Activated T-helper 17 cell treated with anti-CD3 and anti-CD28 coated beads, Interleukin-2, amount 50 U/mL, for 72 hours (primary cell): ENCODE data around the gene IGF2R. TPM values are rescaled to one million over a fixed set of nuclear protein-coding genes. Genes with fewer than 3 reads are reported as not detected.
A peak's percentile ranks its signal among the peaks of the same experiment; 100 is the strongest.

Experiments
- ATAC-seq: fragments of 150-1000 bp; cut with Tn5 transposase; replicated peaks from 2 replicates; pipeline ENCODE4 v1.10.0; 2021; ENCODE audit warnings: mild to moderate bottlenecking, moderate library complexity
- H3K27ac Mint-ChIP-seq: one replicate; pipeline ENCODE4 v1.8.0; 2022; ENCODE audit warnings: mixed read lengths
- H3K27me3 Mint-ChIP-seq: one replicate; pipeline ENCODE4 v1.8.0; 2022; ENCODE audit warnings: mixed read lengths
- H3K36me3 Mint-ChIP-seq: one replicate; pipeline ENCODE4 v1.8.0; 2022; ENCODE audit warnings: low read depth, mild to moderate bottlenecking, mixed read lengths
- H3K4me1 Mint-ChIP-seq: one replicate; pipeline ENCODE4 v1.8.0; 2022; ENCODE audit warnings: mixed read lengths
- H3K4me3 Mint-ChIP-seq: one replicate; pipeline ENCODE4 v1.8.0; 2022; ENCODE audit warnings: mild to moderate bottlenecking, mixed read lengths
- H3K9me3 Mint-ChIP-seq: one replicate; pipeline ENCODE4 v1.8.0; 2022; ENCODE audit warnings: mixed read lengths
- total RNA-seq, 2 donors: library from RNA; stranded (reverse); gene quantifications; one replicate each; pipeline ENCODE4 v1.2.3, GENCODE V29; 2022

The IGF2R gene
- total RNA-seq, 2 donors from 2014 or later: 68.2 to 82.2 TPM

DNA sequence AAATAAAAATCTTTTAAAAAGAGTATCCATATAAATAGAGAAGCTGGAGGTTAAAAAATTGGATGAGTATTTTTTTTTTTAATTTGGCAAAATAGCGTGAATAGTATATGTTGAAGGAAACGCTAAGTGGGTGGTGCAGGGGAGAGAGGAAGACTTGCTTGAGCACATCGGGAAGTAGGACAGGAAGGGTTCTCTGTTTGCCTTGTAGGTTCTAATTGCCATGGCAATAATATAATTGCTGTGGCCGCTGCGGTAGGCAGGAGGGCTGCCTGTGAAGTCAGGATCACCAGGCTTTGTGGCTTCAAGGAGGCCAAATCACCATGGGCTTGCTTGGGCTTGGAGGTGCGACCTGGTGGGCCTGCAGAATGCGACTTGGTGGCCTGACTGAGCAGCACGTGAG is 35.1 kb downstream of the IGF2R start:
- peak overlapping the region; percentile 28 for H3K27ac Mint-ChIP-seq
- ATAC-seq: no peak
- H3K4me1 Mint-ChIP-seq: peaks cover 40% of the 10 kb centered on the region
- H3K36me3 Mint-ChIP-seq: peaks cover 47% of the 10 kb centered on the region
- H3K4me3 Mint-ChIP-seq: no peak overlapping the region
- peaks cover 3% of the 10 kb centered on the region for H3K9me3 Mint-ChIP-seq
- no peaks in the 10 kb centered on the region for H3K27me3 Mint-ChIP-seq

DNA sequence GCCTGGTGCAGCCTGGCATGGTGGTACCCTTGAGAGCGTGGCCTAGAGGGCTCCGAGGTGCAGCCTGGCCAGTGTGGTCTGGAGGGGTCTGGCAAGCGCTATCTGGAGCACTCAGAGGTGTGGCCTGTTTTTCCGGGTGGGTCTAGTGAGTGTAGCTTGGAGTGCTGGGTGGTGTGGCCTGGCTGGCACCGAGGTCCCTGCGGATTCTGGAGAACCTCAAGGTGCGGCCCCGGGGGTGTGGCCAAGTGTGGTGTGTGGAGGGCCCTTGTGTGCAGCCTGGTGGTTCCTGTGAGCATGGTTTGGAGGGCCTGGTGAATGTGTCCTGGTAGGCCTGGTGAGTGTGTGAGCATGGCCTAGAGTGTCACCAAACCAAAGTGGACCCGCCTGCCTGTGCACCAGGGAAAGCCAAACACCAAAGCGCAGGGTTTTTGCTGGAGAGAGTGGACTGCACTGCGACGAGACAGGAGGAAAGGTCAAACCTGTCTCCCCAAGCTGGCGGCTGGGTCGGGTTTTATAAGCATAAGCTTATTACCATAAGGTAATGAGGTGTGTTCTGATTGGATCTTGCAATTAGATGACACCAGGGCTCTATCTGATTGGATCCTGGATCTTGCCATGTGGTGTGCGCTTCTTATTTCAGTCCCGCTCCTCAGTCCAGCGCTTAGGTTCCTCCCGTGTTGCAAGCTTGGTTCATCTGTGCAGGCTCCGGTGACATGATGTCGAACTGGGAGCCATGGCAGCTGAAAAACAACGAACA is 35.7 kb downstream of the IGF2R start:
- Mint-ChIP-seq H3K9me3 (peaks cover 3% of the 10 kb centered on the region), H3K4me3 (no peak overlapping the region), H3K27ac (no peak overlapping the region), H3K27me3 (no peaks in the 10 kb centered on the region), H3K36me3 (peaks cover 47% of the 10 kb centered on the region), H3K4me1 (peaks cover 35% of the 10 kb centered on the region)
- no peak for ATAC-seq

DNA sequence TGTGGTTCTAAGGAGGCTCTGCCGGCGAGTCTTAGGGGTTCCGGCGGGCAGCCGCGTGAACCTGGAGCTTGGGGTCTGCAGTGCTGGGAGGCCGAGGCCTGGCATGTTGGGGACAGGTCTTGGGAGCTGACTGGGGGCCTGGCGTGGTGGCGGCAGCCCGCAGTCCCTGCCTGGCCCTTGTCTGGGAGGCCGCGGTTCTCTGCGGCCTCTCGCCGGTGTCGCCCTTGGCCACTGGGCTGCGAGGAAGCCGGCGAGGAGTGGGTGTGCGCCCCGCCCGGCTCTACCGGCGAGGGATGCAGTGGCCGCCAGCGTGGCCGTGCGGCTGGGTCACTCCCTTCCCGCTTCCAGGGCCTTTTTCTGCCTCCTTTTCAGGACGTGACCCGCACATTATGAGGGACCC is 36.3 kb downstream of the IGF2R start:
- Mint-ChIP-seq H3K36me3 (peaks cover 47% of the 10 kb centered on the region), H3K4me1 (peaks cover 32% of the 10 kb centered on the region), H3K4me3 (no peak overlapping the region), H3K9me3 (peaks cover 3% of the 10 kb centered on the region), H3K27ac (no peak overlapping the region), H3K27me3 (no peaks in the 10 kb centered on the region)
- no peak for ATAC-seq

DNA sequence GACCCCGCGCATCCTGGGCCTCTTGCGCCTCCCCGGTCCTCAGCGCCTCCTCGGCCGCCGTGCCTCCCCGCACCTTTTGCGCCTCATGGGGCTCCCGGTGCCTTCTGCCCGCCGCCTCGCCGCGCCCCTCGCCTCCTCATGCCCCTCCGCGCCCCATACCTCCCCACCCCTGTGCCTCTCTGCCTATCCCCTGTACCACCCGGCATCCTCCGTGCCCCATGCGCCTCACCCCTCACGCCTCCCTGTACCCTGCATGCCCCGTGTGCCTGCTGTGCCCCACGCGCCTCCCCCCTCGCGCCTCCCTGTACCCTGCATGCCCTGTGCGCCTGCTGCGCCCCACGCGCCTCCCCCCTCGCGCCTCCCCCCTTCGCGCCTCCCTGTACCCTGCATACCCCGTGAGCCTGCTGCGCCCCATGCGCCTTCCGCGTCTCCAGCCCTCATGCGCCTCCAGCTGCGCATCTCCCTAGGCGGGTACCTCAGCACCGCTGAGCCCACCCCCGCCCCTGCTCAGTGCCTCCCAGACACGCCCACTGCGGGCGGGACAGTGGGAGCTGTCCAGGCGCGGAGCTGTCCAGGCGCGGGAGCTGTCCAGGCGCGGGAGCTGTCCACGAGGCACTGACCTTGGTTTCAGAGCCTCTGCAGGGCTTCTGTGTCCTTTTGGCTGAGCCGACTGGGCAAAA is 37.1 kb downstream of the IGF2R start:
- peaks cover 52% of the 10 kb centered on the region for H3K36me3 Mint-ChIP-seq
- peaks cover 27% of the 10 kb centered on the region for H3K4me1 Mint-ChIP-seq
- no peaks in the 10 kb centered on the region for H3K9me3 Mint-ChIP-seq
- H3K27me3 Mint-ChIP-seq: no peaks in the 10 kb centered on the region
- no peak overlapping the region for H3K4me3 Mint-ChIP-seq
- ATAC-seq: no peak
- no peak overlapping the region for H3K27ac Mint-ChIP-seq

DNA sequence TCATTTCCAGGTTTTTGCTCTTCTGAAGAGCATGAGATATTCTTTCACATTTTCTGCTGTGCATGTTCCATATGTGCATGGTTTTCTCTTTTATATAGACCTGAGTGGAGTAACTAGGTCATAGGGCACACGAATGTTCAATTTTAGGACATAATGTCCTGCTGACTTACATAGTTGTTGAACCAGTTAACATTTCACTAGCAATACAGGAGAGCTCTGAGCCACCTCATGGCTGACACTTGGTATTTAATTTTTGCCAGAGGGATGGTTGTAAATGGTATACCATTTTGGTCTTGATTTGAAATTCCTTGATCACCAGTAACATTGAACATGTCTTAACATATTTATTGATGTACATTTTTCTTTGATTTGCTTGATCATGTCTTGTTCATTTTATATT is 38.3 kb downstream of the IGF2R start:
- ATAC-seq: no peak
- Mint-ChIP-seq H3K4me3 (no peak overlapping the region), H3K27ac (no peak overlapping the region), H3K27me3 (no peaks in the 10 kb centered on the region), H3K4me1 (peaks cover 32% of the 10 kb centered on the region), H3K9me3 (no peaks in the 10 kb centered on the region), H3K36me3 (peaks cover 63% of the 10 kb centered on the region)

DNA sequence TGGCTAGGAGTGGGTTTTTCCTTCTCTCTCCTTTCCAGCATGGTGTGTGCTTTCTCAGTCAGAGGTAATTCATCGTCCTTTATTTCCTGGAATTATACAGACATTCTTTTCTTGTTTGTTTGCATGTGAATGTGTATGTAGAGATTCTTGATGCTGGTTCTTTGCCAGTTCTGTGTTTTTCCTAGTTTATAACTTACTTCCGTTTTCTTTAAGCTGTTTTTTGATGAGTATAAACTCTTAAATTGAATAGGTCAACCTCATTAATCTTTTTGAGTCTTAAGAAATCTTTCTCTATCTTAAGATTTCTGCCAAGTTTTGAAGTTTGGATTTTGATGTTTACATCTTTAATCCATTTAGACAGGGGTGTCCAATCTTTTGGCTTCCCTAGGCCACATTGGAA is 38.7 kb downstream of the IGF2R start:
- peaks cover 34% of the 10 kb centered on the region for H3K4me1 Mint-ChIP-seq
- H3K36me3 Mint-ChIP-seq: peaks cover 68% of the 10 kb centered on the region
- ATAC-seq: no peak
- H3K4me3 Mint-ChIP-seq: no peak overlapping the region
- no peak overlapping the region for H3K27ac Mint-ChIP-seq
- H3K27me3 Mint-ChIP-seq: no peaks in the 10 kb centered on the region
- H3K9me3 Mint-ChIP-seq: no peaks in the 10 kb centered on the region

DNA sequence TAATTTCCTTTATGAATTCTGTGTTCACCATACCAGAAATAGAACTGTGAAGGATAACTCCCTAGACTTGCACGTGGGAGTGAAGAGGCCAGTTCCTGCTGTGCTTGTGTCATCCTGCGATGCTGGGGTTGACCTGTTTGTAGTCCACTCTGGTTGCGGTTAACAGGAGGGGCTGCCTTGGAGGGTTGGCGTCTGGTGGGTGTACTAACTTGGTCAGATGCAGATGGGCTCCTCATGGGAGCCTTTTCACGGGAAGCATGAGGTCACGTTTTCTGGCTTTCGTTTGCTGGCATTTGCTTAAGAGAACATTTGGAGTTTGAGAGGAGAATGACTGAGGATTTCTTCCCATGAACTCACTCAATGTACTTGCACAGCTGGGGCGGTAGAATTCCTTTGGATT is 41.2 kb downstream of the IGF2R start:
- no peak overlapping the region for H3K27ac Mint-ChIP-seq
- peaks cover 76% of the 10 kb centered on the region for H3K36me3 Mint-ChIP-seq
- H3K27me3 Mint-ChIP-seq: no peaks in the 10 kb centered on the region
- ATAC-seq: no peak
- H3K9me3 Mint-ChIP-seq: no peaks in the 10 kb centered on the region
- peaks cover 40% of the 10 kb centered on the region for H3K4me1 Mint-ChIP-seq
- no peak overlapping the region for H3K4me3 Mint-ChIP-seq

DNA sequence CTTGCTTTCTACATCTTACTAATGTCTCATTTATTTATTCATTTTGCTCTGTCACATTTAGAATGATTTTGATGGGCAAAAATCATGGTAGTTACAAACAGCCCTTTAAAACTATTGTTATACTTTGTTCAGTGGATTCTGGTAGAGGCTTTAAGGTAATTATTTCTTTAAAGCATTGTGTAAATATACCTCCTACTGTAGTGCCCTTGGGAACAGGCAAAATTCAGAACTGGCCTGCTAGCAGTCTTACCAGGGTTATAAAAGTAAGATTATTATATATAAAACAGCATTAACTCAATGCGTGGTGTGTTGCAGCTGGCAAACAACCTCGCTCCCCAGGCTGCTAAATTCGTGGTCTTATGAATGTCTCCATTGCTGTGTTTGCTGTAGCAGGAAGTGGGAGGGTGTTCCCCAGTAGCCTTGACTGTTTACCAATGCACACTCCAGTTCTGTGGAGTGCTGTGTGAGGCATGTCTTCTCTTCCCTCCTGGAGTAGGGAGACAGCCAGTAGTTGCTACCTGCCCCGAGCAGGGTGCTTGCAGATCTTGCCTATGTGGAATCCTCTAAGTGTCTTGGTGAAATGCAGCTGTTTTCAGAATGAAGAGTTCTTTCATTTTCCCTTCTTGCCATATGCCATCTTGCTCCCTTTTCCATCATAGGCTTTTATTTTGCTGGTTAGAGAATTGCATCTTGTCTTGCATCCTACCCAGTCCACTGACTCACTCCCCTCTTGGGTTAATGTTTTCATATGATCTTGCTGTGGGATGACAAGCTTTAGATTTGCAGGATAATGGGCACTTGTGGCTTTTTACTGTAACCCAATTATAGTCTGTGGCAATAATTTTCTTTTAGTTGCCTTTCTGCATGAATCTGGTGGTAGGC is 45.3 kb downstream of the IGF2R start:
- ATAC-seq: peak; percentile 47
- Mint-ChIP-seq H3K27ac (peak overlapping the region; percentile 76), H3K4me3 (peak overlapping the region; percentile 70), H3K27me3 (no peaks in the 10 kb centered on the region), H3K36me3 (peaks cover 98% of the 10 kb centered on the region), H3K4me1 (peaks cover 39% of the 10 kb centered on the region), H3K9me3 (no peaks in the 10 kb centered on the region)

DNA sequence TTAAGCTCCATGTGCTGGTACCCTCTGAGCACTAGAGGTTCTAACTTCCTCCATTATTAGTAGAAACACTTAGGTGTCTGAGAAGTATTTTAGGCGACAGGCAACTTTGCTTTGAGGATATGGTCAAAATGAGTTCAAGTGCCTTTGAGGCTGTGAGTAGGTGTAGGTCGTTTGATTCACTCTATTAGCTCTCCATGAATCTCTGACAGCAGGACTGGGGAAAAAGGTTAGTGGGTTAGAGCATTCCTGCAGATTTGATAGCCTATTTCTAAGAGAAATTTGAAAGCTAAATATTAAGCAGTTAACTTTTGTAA is 45.9 kb downstream of the IGF2R start:
- no peak for ATAC-seq
- peaks cover 39% of the 10 kb centered on the region for H3K4me1 Mint-ChIP-seq

DNA sequence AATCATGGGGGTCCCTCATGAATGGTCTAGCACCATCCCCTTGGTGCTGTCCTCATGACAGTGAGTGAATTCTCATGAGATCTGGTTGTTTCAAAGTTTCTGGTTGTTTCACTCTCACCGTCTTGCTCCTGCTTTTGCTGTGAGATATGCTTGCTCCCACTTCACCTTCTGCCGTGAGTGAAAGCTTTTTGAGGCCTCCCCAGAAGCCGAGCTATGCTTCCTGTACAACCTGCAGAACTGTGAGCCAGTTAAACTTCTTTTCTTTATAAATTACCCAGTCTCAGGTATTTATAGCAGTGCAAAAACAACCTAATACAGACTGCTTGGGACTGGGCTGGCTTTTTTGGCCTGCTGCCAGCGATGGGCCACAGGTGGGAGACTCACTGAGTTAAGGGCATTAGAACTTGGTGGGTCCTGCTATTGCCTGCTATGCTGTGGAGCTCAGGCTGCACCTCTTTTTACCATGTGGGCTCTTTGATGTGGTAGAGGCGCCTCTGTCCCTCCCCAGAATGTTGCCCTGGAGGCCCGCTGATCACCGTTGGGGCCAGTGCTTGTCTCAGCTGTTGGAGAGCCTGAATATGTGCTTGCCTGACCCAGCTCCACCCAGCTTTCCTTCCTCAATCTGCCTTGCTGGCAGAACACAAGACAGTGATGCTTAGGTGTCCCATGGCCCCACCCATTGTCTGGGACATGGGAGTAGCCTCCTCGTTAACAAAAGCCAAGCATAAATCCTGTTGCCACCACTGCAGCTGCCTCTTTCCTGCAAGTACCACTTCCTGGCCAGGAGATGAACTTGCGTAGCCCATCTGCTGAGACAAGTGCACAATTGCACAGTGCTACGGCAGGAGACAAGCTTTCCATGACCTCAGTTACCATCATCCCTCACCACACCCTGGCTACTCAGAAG is 47.1 kb downstream of the IGF2R start:
- Mint-ChIP-seq H3K4me3 (peak overlapping the region; percentile 70), H3K9me3 (no peaks in the 10 kb centered on the region), H3K4me1 (peaks cover 39% of the 10 kb centered on the region), H3K36me3 (peaks cover 80% of the 10 kb centered on the region), H3K27ac (peak overlapping the region; percentile 76), H3K27me3 (no peaks in the 10 kb centered on the region)
- ATAC-seq: peak; percentile 82

More for the DNA sequence above, 45.9 kb downstream of the IGF2R start:
- no peaks in the 10 kb centered on the region for H3K9me3 Mint-ChIP-seq
- peak overlapping the region; percentile 76 for H3K27ac Mint-ChIP-seq
- H3K27me3 Mint-ChIP-seq: no peaks in the 10 kb centered on the region
- H3K36me3 Mint-ChIP-seq: peaks cover 92% of the 10 kb centered on the region
- H3K4me3 Mint-ChIP-seq: peak overlapping the region; percentile 70

DNA sequence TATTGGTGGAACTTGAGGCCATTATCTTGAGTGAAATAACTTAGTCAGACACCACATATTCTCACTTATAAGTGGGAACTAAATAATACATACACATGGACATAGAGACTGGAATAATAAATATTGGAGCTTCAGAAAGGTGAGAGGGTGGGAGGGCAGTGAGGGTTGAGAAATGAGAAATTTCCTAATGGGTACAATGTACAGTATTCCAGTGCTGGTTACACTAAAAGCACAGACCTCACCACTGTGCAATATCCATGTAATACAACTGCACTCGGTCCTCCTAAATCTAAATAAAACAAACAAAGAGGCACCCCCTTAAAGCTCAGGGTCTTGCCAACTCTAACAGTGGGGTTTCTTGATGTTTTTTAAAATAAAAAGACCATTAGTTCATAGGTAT is 53.2 kb downstream of the IGF2R start:
- Mint-ChIP-seq H3K4me1 (peaks cover 8% of the 10 kb centered on the region), H3K9me3 (no peaks in the 10 kb centered on the region), H3K27me3 (no peaks in the 10 kb centered on the region), H3K4me3 (no peak overlapping the region), H3K27ac (no peak overlapping the region), H3K36me3 (peaks cover 36% of the 10 kb centered on the region)
- no peak for ATAC-seq

DNA sequence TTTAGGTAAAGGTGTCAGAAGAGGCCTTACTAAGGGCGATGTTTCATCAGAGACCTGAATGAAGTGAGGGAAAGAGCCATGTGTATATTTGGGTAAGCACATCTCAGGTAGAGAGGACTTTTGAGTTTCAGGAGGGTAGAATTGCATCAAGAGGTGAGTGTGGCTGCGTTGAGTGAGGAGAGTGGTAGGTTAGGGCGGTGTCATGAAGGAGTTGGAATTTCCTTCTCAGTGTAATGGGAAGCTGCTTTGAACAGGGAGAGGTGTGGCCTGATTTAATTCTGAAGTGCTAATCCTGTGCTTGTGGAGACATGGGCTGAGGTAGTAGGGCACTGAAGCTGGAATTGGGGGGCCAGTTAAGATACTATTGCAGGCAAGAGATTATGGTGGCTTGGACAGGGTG is 53.9 kb downstream of the IGF2R start:
- H3K4me3 Mint-ChIP-seq: no peak overlapping the region
- H3K27me3 Mint-ChIP-seq: no peaks in the 10 kb centered on the region
- peaks cover 36% of the 10 kb centered on the region for H3K36me3 Mint-ChIP-seq
- peaks cover 7% of the 10 kb centered on the region for H3K4me1 Mint-ChIP-seq
- H3K9me3 Mint-ChIP-seq: no peaks in the 10 kb centered on the region
- no peak overlapping the region for H3K27ac Mint-ChIP-seq
- no peak for ATAC-seq

DNA sequence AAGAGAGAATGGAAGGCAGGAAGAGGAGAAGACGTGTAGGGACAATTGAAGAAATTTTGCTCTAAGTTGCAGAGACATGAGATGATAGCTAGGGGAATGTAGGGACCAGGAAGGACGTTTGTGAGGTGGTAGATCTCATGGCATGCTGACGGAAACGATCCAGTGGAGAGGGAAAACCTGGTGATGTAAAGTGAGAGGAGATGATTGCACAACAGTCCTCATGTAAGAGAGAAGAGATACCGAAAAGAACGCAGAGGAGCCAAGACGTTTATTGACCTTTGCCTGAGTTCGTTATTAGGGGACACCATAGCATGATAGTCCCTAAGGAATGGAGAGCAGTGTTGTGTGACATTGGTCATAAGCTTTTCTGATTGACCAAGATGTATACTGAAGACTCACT is 55.3 kb downstream of the IGF2R start:
- Mint-ChIP-seq H3K27ac (no peak overlapping the region), H3K36me3 (peaks cover 38% of the 10 kb centered on the region), H3K27me3 (no peaks in the 10 kb centered on the region), H3K4me1 (no peaks in the 10 kb centered on the region), H3K9me3 (no peaks in the 10 kb centered on the region), H3K4me3 (no peak overlapping the region)
- ATAC-seq: no peak

DNA sequence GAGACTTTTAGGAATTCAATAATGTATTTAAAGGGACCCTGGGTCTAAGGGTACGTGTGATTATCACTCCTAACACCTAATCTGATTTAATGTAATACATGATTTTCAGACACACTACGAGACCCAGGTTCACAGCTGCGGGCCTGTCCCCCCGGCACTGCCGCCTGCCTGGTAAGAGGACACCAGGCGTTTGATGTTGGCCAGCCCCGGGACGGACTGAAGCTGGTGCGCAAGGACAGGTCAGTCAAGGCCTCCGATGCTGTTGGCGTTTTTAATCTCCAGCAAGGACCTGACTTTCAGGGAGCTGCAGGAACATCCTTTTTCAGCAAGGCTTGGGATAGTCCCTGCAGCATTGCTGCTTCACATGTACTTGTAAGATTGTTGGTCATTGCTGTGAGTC is 58.2 kb downstream of the IGF2R start:
- Mint-ChIP-seq H3K9me3 (no peaks in the 10 kb centered on the region), H3K27ac (no peak overlapping the region), H3K27me3 (no peaks in the 10 kb centered on the region), H3K36me3 (peaks cover 67% of the 10 kb centered on the region), H3K4me3 (no peak overlapping the region), H3K4me1 (peaks cover 8% of the 10 kb centered on the region)
- no peak for ATAC-seq
